HUES64 (cell line): ENCODE data around the gene IFNK.
"Not testable (repeated sequence)": the region's sequence is repeated elsewhere in the genome, so short reads cannot be mapped to it uniquely, and the experiment has no call there.

Experiments
- H3K27ac ChIP-seq: 2 replicates; pipeline ENCODE4 v1.7.0; 2013; ENCODE audit warnings: low read depth, low read length, inconsistent platforms
- H3K27me3 ChIP-seq: 2 replicates; pipeline ENCODE4 v1.6.1; 2013; ENCODE audit warnings: mild to moderate bottlenecking, low read length; ENCODE audit not compliant: insufficient read depth
- H3K36me3 ChIP-seq: 2 replicates; pipeline ENCODE4 v1.6.1; 2013; ENCODE audit warnings: mild to moderate bottlenecking, low read length; ENCODE audit not compliant: insufficient read depth
- H3K4me1 ChIP-seq: 2 replicates; pipeline ENCODE4 v1.6.1; 2013; ENCODE audit warnings: mild to moderate bottlenecking, low read length, moderate library complexity; ENCODE audit not compliant: insufficient read depth
- H3K4me3 ChIP-seq: 2 replicates; pipeline ENCODE4 v1.5.1; 2013; ENCODE audit warnings: mild to moderate bottlenecking, low read length, moderate library complexity
- H3K9ac ChIP-seq: 2 replicates; pipeline ENCODE4 v1.6.1; 2013; ENCODE audit warnings: mild to moderate bottlenecking, low read depth, low read length
- H3K9me3 ChIP-seq: 2 replicates; pipeline ENCODE4 v1.6.1; 2013; ENCODE audit warnings: low read depth, low read length; ENCODE audit not compliant: insufficient read depth
- WGBS: fragments of 150-250, 120-280 bp; methylation state at CpG from one replicate; pipeline ENCODE4 v1.1.7; 2013; ENCODE audit warnings: missing lambda C conversion rate; 5-methylcytosine and 5-hydroxymethylcytosine counted together

IFNK gene

GRCh38 chr9:27489087-27489876 is 34.8 kb upstream of the IFNK start:
- peaks cover 24% of the 10 kb centered on the region for H3K4me1 ChIP-seq
- WGBS: 69% methylated on average over 5 of the region's 5 CpGs
- no peaks in the 10 kb centered on the region for H3K36me3 ChIP-seq
- no peaks in the 10 kb centered on the region for H3K9me3 ChIP-seq
- no peak overlapping the region for H3K4me3 ChIP-seq
- peak overlapping the region; percentile 51 for H3K27ac ChIP-seq
- H3K27me3 ChIP-seq: no peaks in the 10 kb centered on the region
- no peak overlapping the region for H3K9ac ChIP-seq

- 79% methylated on average over 1 of the region's 1 CpG for WGBS
- Histone ChIP-seq H3K27me3 (no peaks in the 10 kb centered on the region), H3K4me1 (peaks cover 32% of the 10 kb centered on the region), H3K9ac (no peak overlapping the region), H3K27ac (no peak overlapping the region), H3K4me3 (no peak overlapping the region), H3K36me3 (no peaks in the 10 kb centered on the region), H3K9me3 (no peaks in the 10 kb centered on the region)
Measured at GRCh38 chr9:27491154-27491553, 32.9 kb upstream of the IFNK start.

- Histone ChIP-seq H3K27ac (no peak overlapping the region), H3K27me3 (no peaks in the 10 kb centered on the region), H3K9ac (no peak overlapping the region), H3K4me3 (no peak overlapping the region), H3K36me3 (no peaks in the 10 kb centered on the region), H3K9me3 (no peaks in the 10 kb centered on the region), H3K4me1 (peaks cover 48% of the 10 kb centered on the region)
- WGBS: 29% methylated on average over 2 of the region's 3 CpGs
Measured at GRCh38 chr9:27495480-27496134, 28.5 kb upstream of the IFNK start.

- Histone ChIP-seq H3K9me3 (no peaks in the 10 kb centered on the region), H3K9ac (no peak overlapping the region), H3K4me3 (no peak overlapping the region), H3K4me1 (peaks cover 48% of the 10 kb centered on the region), H3K27me3 (no peaks in the 10 kb centered on the region), H3K36me3 (no peaks in the 10 kb centered on the region), H3K27ac (0 out of 2 replicates have a peak overlapping the region, but pooled peaks have one; percentile 12)
- WGBS: 53% methylated on average over 3 of the region's 3 CpGs
Measured at GRCh38 chr9:27496135-27496504, 28.0 kb upstream of the IFNK start.

DNA sequence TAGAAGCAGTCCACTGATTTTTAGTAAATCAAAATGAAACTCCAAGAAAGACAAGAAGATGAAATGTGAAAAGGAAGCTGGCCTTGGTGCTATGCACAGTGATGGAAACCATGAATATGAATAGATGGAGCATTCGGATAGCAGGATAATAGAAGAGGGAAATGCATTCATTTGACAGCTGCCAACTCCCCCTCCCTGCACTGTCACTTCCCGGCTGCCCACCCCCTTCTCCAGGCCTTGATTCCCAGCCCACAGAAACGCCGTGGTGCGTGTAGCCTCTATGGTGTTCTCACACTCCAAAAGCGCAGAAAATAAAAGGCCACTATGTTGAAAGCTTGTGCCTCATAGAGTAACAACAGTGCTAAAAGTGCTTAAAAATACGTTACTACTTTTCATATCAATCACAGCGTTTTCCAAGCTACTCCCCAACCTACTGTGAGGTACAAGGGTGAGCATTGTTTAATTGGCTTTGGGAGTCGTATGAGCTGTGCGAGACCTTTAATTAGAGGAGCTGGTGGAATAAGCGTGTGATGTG is 26.1 kb upstream of the IFNK start:
- H3K9me3 ChIP-seq: no peaks in the 10 kb centered on the region
- peak overlapping the region; percentile 8; the same call in 1 of the 2 replicates for H3K27ac ChIP-seq
- no peaks in the 10 kb centered on the region for H3K27me3 ChIP-seq
- H3K36me3 ChIP-seq: no peaks in the 10 kb centered on the region
- WGBS: 27% methylated on average over 9 of the region's 11 CpGs
- H3K4me3 ChIP-seq: peak overlapping the region; percentile 29
- no peak overlapping the region for H3K9ac ChIP-seq
- peaks cover 49% of the 10 kb centered on the region for H3K4me1 ChIP-seq

GRCh38 chr9:27499451-27499850 is 24.6 kb upstream of the IFNK start:
- 28% methylated on average over 2 of the region's 2 CpGs for WGBS
- Histone ChIP-seq H3K9ac (no peak overlapping the region), H3K27ac (no peak overlapping the region), H3K4me3 (no peak overlapping the region), H3K4me1 (peaks cover 52% of the 10 kb centered on the region), H3K27me3 (no peaks in the 10 kb centered on the region), H3K36me3 (no peaks in the 10 kb centered on the region), H3K9me3 (no peaks in the 10 kb centered on the region)

DNA sequence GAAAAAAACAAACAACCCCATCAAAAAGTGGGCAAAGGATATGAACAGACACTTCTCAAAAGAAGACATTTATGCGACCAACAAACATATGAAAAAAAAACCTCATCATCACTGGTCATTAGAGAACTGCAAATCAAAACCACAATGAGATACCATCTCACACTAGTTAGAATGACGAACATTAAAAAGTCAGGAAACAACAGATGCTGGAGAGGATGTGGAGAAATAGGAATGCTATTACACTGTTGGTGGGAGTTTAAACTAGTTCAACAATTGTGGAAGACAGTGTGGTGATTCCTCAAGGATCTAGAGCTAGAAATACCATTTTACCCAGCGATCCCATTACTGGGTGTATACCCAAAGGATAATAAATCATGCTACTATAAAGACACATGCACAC is 23.2 kb upstream of the IFNK start:
- H3K4me3 ChIP-seq, H3K9me3 ChIP-seq, H3K9ac ChIP-seq, H3K36me3 ChIP-seq, H3K27ac ChIP-seq, H3K27me3 ChIP-seq: not testable (repeated sequence)
- H3K4me1 ChIP-seq: peaks cover 46% of the 10 kb centered on the region
- 100% methylated on average over 3 of the region's 3 CpGs for WGBS

DNA sequence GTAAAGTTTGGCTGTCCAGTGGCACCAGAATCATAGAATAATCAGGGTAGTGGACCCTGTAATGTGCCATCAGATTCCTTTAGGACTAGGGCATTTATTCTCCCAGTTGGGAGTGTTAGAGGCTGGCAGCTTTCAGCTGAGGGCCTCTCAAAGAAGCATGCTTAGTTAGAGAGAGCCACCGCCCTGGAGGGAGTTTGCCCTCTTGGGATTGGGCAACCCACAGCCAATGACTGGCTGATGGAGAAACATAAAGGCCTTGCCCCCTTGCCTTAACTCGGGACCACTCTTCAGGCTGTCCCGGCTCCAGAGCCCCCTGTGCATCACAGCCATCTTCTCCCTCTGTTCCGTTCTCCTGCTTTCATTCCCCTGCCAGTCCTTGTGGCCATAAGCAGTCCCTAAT is 20.5 kb upstream of the IFNK start:
- no peaks in the 10 kb centered on the region for H3K27me3 ChIP-seq
- H3K9me3 ChIP-seq: no peaks in the 10 kb centered on the region

GRCh38 chr9:27504259-27504658 is 19.8 kb upstream of the IFNK start:
- Histone ChIP-seq H3K9ac (no peak overlapping the region), H3K27ac (no peak overlapping the region), H3K4me3 (no peak overlapping the region), H3K27me3 (no peaks in the 10 kb centered on the region), H3K4me1 (peaks cover 12% of the 10 kb centered on the region), H3K36me3 (no peaks in the 10 kb centered on the region), H3K9me3 (no peaks in the 10 kb centered on the region)

More for the DNA sequence above, 20.5 kb upstream of the IFNK start:
- Histone ChIP-seq H3K4me3 (no peak overlapping the region), H3K4me1 (peaks cover 19% of the 10 kb centered on the region), H3K9ac (no peak overlapping the region), H3K36me3 (no peaks in the 10 kb centered on the region), H3K27ac (no peak overlapping the region)
- 79% methylated on average over 4 of the region's 4 CpGs for WGBS

- H3K4me3 ChIP-seq: no peak overlapping the region
- no peaks in the 10 kb centered on the region for H3K9me3 ChIP-seq
- 86% methylated on average over 5 of the region's 5 CpGs for WGBS
- H3K27ac ChIP-seq: no peak overlapping the region
- H3K4me1 ChIP-seq: peaks cover 4% of the 10 kb centered on the region; the same call in 1 of the 2 replicates
- H3K36me3 ChIP-seq: no peaks in the 10 kb centered on the region
- H3K27me3 ChIP-seq: no peaks in the 10 kb centered on the region
- H3K9ac ChIP-seq: no peak overlapping the region
Measured at GRCh38 chr9:27505744-27506161, 18.3 kb upstream of the IFNK start.

DNA sequence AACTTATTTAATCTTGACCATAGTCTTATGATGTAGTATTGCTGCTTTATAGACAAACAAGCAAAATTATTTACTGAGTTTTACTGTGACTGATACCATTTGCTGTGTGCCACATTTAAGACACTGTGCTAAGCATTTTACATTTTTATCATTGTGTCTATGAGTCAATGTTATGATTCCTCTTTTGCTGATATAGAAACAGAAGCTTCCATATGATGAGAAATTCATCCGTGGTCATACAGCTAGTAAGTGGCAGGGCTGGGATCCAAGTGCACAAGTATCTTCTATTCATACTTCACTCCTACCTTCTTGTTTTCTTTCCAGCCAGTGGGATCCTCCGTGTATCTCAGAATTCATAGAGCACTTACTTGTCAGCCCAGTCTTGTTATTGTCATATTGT is 17.1 kb upstream of the IFNK start:
- Histone ChIP-seq H3K4me1 (peaks cover 4% of the 10 kb centered on the region; the same call in 1 of the 2 replicates), H3K27me3 (no peaks in the 10 kb centered on the region), H3K36me3 (no peaks in the 10 kb centered on the region), H3K4me3 (no peak overlapping the region), H3K27ac (no peak overlapping the region), H3K9me3 (no peaks in the 10 kb centered on the region), H3K9ac (no peak overlapping the region)
- WGBS: 77% methylated on average over 2 of the region's 2 CpGs
